HepG2 (cell line): ENCODE measurements around the gene CEBPB. TPM values are rescaled to one million over a fixed set of nuclear protein-coding genes. Genes with fewer than 3 reads are reported as not detected.

Source experiments
- ARNT2 ChIP-seq: sonication (generic); formaldehyde crosslinking; IDR thresholded peaks from 2 replicates; pipeline ENCODE4 v1.8.0; 2022; ENCODE audit warnings: mild to moderate bottlenecking, low read depth, missing genetic modification reagents, moderate library complexity
- ATF1 ChIP-seq: IDR thresholded peaks from 2 replicates; pipeline ENCODE4 v1.6.1; 2016; ENCODE audit warnings: mild to moderate bottlenecking, control low read depth
- CENPT ChIP-seq: sonication (generic); formaldehyde crosslinking; IDR thresholded peaks from 2 replicates; pipeline ENCODE4 v1.8.0; 2022; ENCODE audit warnings: low read depth, mild to moderate bottlenecking, moderate library complexity, missing genetic modification reagents
- CHD2 ChIP-seq: IDR thresholded peaks from 2 replicates; pipeline ENCODE4 v1.6.1; 2011; ENCODE audit warnings: low read depth, low read length, improper control_type of control experiment
- DBP ChIP-seq: sonication (generic); formaldehyde crosslinking; IDR thresholded peaks from 2 replicates; pipeline ENCODE4 v1.4.0; 2020; ENCODE audit warnings: missing genetic modification reagents; ENCODE audit errors: not compliant biosample characterization
- HMGA1 ChIP-seq: sonication (generic); formaldehyde crosslinking; conservative IDR thresholded peaks from 2 replicates; pipeline ENCODE4 v1.4.0; 2020; ENCODE audit warnings: missing genetic modification reagents
- ISL2 ChIP-seq: sonication (generic); formaldehyde crosslinking; IDR thresholded peaks from 2 replicates; pipeline ENCODE4 v1.5.0; 2020; ENCODE audit warnings: missing genetic modification reagents
- JARID2 ChIP-seq: sonication (generic); formaldehyde crosslinking; IDR thresholded peaks from 2 replicates; pipeline ENCODE4 v1.8.1; 2023; ENCODE audit warnings: missing genetic modification reagents, inconsistent platforms; ENCODE audit not compliant: insufficient replicate concordance
- KLF6 ChIP-seq: IDR thresholded peaks from 2 replicates; pipeline ENCODE4 v1.8.0; 2016; ENCODE audit warnings: missing biosample characterization, missing genetic modification reagents
- ONECUT2 ChIP-seq: sonication (generic); formaldehyde crosslinking; IDR thresholded peaks from 2 replicates; pipeline ENCODE4 v1.4.0; 2020; ENCODE audit warnings: missing genetic modification reagents
- ZBTB37 ChIP-seq: sonication (generic); formaldehyde crosslinking; IDR thresholded peaks from 2 replicates; pipeline ENCODE4 v1.4.0; 2020; ENCODE audit warnings: mild to moderate bottlenecking, missing genetic modification reagents
- ZBTB8A ChIP-seq: sonication (generic); formaldehyde crosslinking; IDR thresholded peaks from 2 replicates; pipeline ENCODE4 v1.4.0; 2020; ENCODE audit warnings: mild to moderate bottlenecking, low read depth, missing genetic modification reagents, borderline replicate concordance
- ZNF235 ChIP-seq: sonication (generic); formaldehyde crosslinking; IDR thresholded peaks from 2 replicates; pipeline ENCODE4 v1.8.1; 2023; ENCODE audit warnings: mild to moderate bottlenecking, missing genetic modification reagents, borderline replicate concordance
- ZNF253 ChIP-seq: sonication (generic); formaldehyde crosslinking; IDR thresholded peaks from 2 replicates; pipeline ENCODE4 v1.8.0; 2022; ENCODE audit warnings: mild to moderate bottlenecking, missing genetic modification reagents, borderline replicate concordance
- ZNF260 ChIP-seq: sonication (generic); formaldehyde crosslinking; IDR thresholded peaks from 2 replicates; pipeline ENCODE4 v1.4.0; 2020; ENCODE audit warnings: missing genetic modification reagents, low read depth, mild to moderate bottlenecking, borderline replicate concordance
- ZNF335 ChIP-seq: sonication (generic); formaldehyde crosslinking; IDR thresholded peaks from 2 replicates; pipeline ENCODE4 v1.4.0; 2020; ENCODE audit warnings: missing genetic modification reagents
- ZNF451 ChIP-seq: sonication (generic); formaldehyde crosslinking; IDR thresholded peaks from 2 replicates; pipeline ENCODE4 v1.5.0; 2020; ENCODE audit warnings: mild to moderate bottlenecking, missing genetic modification reagents
- ZNF550 ChIP-seq: sonication (generic); formaldehyde crosslinking; IDR thresholded peaks from 2 replicates; pipeline ENCODE4 v1.4.0; 2020; ENCODE audit warnings: mild to moderate bottlenecking, missing genetic modification reagents, borderline replicate concordance
- ZNF660 ChIP-seq: sonication (generic); formaldehyde crosslinking; IDR thresholded peaks from 2 replicates; pipeline ENCODE4 v1.5.1; 2020; ENCODE audit warnings: mild to moderate bottlenecking, low read depth, missing genetic modification reagents, borderline replicate concordance
- ZNF678 ChIP-seq: sonication (generic); formaldehyde crosslinking; IDR thresholded peaks from 2 replicates; pipeline ENCODE4 v1.4.0; 2020; ENCODE audit warnings: mild to moderate bottlenecking, missing genetic modification reagents
- ZNF850 ChIP-seq: sonication (generic); formaldehyde crosslinking; conservative IDR thresholded peaks from 2 replicates; pipeline ENCODE4 v1.9.0; 2021; ENCODE audit warnings: mild to moderate bottlenecking, missing genetic modification reagents
- ZSCAN9 ChIP-seq: IDR thresholded peaks from 2 replicates; pipeline ENCODE4 v1.6.1; 2016; ENCODE audit warnings: borderline replicate concordance
- polyA plus RNA-seq, 8 experiments: library from polyadenylated mRNA; depleted of rRNA in 3 of 8; stranded (reverse) in 7 of 8; unstranded in 1 of 8; fragments of >200 nt; fragmentation: Illumina TruSeq in 4 of 8; extraction: Trizol in 4 of 8; gene quantifications; 2 replicates each; pipeline versions ENCODE4 v1.2.1 to v1.2.3, GENCODE V29; 2011 to 2016; ENCODE audit warnings: low read depth in 4 of 8, missing spikeins in 1 of 8, mixed read lengths in 1 of 8; ENCODE audit not compliant: insufficient read depth in 1 of 8
- total RNA-seq, 5 experiments: library from RNA; depleted of rRNA; stranded (reverse); fragments of >200 nt; fragmentation: Illumina TruSeq; extraction: Trizol; gene quantifications; 2 replicates each; pipeline ENCODE4 v1.2.3, GENCODE V29; 2016; ENCODE audit warnings: low read depth in 1 of 5
- TF ChIP-seq, protein P1 (sequence below): sonication (generic); formaldehyde crosslinking; IDR thresholded peaks from 2 replicates; pipeline ENCODE4 v1.5.1; 2020; ENCODE audit warnings: missing genetic modification reagents, mild to moderate bottlenecking, borderline replicate concordance
- TF ChIP-seq, protein P2 (sequence below): sonication (generic); formaldehyde crosslinking; IDR thresholded peaks from 2 replicates; pipeline ENCODE4 v1.5.0; 2020; ENCODE audit warnings: mild to moderate bottlenecking, missing genetic modification reagents, borderline replicate concordance

Gene CEBPB
- total and polyA plus RNA-seq, 2 of the 13 experiments (the other 11 are each of a cell fraction or from before 2014, with no cell fraction given), result 18.5 to 28.2 TPM

- peak; percentile 97 for TF ChIP-seq ZNF335
- TF ChIP-seq, protein P1, sequence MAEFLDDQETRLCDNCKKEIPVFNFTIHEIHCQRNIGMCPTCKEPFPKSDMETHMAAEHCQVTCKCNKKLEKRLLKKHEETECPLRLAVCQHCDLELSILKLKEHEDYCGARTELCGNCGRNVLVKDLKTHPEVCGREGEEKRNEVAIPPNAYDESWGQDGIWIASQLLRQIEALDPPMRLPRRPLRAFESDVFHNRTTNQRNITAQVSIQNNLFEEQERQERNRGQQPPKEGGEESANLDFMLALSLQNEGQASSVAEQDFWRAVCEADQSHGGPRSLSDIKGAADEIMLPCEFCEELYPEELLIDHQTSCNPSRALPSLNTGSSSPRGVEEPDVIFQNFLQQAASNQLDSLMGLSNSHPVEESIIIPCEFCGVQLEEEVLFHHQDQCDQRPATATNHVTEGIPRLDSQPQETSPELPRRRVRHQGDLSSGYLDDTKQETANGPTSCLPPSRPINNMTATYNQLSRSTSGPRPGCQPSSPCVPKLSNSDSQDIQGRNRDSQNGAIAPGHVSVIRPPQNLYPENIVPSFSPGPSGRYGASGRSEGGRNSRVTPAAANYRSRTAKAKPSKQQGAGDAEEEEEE (CRISPR knock-in tag), result no peak
- 0 out of 2 replicates have a peak, but pooled peaks have one; percentile 80 for TF ChIP-seq ZBTB8A (CRISPR knock-in tag)
- TF ChIP-seq ZNF850, result no peak; the same call in 1 of the 2 replicates
- TF ChIP-seq KLF6 (CRISPR knock-in tag), result peak; percentile 92
- 0 out of 2 replicates have a peak, but pooled peaks have one; percentile 66 for TF ChIP-seq ZNF260 (CRISPR knock-in tag)
- TF ChIP-seq ISL2 (CRISPR knock-in tag), result peak; percentile 86
- TF ChIP-seq CENPT (CRISPR knock-in tag), result no peak; the same call in 1 of the 2 replicates
- peak; percentile 63; the same call in 1 of the 2 replicates for TF ChIP-seq ZBTB37 (CRISPR knock-in tag)
- TF ChIP-seq DBP (CRISPR knock-in tag), result peak; percentile 78
- TF ChIP-seq, protein P2, sequence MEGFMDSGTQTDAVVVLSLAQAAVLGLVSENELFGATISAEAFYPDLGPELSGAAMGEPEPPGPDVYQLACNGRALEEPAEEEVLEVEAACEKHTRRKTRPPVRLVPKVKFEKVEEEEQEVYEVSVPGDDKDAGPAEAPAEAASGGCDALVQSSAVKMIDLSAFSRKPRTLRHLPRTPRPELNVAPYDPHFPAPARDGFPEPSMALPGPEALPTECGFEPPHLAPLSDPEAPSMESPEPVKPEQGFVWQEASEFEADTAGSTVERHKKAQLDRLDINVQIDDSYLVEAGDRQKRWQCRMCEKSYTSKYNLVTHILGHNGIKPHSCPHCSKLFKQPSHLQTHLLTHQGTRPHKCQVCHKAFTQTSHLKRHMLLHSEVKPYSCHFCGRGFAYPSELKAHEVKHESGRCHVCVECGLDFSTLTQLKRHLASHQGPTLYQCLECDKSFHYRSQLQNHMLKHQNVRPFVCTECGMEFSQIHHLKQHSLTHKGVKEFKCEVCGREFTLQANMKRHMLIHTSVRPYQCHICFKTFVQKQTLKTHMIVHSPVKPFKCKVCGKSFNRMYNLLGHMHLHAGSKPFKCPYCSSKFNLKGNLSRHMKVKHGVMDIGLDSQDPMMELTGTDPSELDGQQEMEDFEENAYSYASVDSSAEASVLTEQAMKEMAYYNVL (CRISPR knock-in tag), result peak; percentile 90; the same call in 1 of the 2 replicates
- peak; percentile 96 for TF ChIP-seq ZNF678 (CRISPR knock-in tag)
- peak; percentile 94; the same call in 1 of the 2 replicates for TF ChIP-seq ZNF550 (CRISPR knock-in tag)
- TF ChIP-seq CHD2, result no peak; the same call in 1 of the 2 replicates
- TF ChIP-seq JARID2 (CRISPR knock-in tag), result no peak
- TF ChIP-seq ARNT2 (CRISPR knock-in tag), result peak; percentile 96
- peak; percentile 89; the same call in 1 of the 2 replicates for TF ChIP-seq ZNF235
- TF ChIP-seq ZNF660 (CRISPR knock-in tag), result peak; percentile 88; the same call in 1 of the 2 replicates
- peak; percentile 19; the same call in 1 of the 2 replicates for TF ChIP-seq HMGA1 (CRISPR knock-in tag)
- TF ChIP-seq ZNF451, result no peak
- TF ChIP-seq ATF1 (CRISPR knock-in tag), result no peak
- peak; percentile 85 for TF ChIP-seq ZSCAN9 (CRISPR knock-in tag)
- TF ChIP-seq ZNF253 (CRISPR knock-in tag), result peak; percentile 83; the same call in 1 of the 2 replicates
- no peak for TF ChIP-seq ONECUT2 (CRISPR knock-in tag)
These were observed 18.1 kb upstream of the CEBPB start (continued) for GRCh38 chr20:50172347-50173013.
